GM12801 (cell line): ENCODE data around the gene RABGAP1L.

ENCODE experiments used
- TF ChIP-seq, protein P1 (sequence below): IDR thresholded peaks from one replicate; pipeline ENCODE4 v1.5.1; 2011; ENCODE audit warnings: control low read depth; ENCODE audit not compliant: insufficient read length; ENCODE audit errors: extremely low read depth

The RABGAP1L gene

DNA sequence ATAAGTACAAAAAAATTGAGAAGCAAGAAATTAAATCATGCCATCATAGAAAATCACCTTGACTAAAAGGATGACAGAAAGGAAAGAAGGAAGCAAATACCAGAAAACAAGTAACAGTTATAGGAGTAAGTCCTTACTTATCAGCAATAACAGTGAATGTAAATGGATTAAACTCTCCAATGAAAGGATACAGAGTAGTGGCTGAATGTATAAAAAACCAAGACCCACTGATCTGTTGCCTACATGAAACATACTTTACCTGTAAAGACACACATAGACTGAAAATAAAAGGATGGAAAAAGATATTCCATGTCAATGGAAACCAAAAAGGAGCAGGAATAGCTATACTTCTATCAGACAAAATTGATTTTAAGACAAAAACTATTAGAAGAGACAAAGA is 52.2 kb downstream of the RABGAP1L start:
- TF ChIP-seq, protein P1, sequence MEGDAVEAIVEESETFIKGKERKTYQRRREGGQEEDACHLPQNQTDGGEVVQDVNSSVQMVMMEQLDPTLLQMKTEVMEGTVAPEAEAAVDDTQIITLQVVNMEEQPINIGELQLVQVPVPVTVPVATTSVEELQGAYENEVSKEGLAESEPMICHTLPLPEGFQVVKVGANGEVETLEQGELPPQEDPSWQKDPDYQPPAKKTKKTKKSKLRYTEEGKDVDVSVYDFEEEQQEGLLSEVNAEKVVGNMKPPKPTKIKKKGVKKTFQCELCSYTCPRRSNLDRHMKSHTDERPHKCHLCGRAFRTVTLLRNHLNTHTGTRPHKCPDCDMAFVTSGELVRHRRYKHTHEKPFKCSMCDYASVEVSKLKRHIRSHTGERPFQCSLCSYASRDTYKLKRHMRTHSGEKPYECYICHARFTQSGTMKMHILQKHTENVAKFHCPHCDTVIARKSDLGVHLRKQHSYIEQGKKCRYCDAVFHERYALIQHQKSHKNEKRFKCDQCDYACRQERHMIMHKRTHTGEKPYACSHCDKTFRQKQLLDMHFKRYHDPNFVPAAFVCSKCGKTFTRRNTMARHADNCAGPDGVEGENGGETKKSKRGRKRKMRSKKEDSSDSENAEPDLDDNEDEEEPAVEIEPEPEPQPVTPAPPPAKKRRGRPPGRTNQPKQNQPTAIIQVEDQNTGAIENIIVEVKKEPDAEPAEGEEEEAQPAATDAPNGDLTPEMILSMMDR: no peak

DNA sequence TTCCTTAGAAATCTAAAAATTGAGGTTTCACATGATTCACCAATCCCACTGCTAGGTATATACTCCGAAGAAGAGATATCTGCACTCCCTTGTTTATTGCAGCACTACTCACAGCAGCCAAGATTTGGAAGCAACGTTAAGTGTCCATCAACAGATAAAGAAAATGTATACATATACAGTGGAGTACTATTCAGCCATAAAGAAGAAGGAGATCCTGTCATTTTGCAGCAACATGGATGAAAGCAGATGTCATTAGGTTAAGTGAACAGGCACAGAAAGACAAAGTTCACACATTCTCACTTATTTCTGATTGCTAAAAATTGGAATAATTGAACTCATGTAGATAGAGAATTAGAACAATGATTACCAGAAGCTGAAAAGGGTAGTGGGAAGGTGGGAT is 56.4 kb downstream of the RABGAP1L start:
- TF ChIP-seq, protein P1: no peak

DNA sequence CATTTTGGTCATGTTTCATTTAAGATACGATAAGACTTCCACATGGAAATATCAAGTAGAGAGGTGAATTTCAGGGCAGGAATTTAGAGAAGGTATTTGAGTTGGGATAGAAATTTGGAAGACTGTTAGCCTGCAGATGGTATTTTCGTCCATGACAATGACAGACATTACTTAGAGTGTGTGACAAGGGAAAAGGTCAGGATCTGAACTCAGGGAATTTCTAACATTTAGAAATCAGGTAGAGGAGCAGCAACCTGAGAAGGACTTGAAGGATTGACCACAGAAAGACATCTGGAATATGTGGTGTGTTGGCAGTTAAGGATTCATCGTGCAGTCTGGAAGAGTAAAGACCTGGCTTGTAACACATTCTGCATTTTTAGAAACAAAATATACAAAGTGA is 57.9 kb downstream of the RABGAP1L start:
- TF ChIP-seq, protein P1: no peak

DNA sequence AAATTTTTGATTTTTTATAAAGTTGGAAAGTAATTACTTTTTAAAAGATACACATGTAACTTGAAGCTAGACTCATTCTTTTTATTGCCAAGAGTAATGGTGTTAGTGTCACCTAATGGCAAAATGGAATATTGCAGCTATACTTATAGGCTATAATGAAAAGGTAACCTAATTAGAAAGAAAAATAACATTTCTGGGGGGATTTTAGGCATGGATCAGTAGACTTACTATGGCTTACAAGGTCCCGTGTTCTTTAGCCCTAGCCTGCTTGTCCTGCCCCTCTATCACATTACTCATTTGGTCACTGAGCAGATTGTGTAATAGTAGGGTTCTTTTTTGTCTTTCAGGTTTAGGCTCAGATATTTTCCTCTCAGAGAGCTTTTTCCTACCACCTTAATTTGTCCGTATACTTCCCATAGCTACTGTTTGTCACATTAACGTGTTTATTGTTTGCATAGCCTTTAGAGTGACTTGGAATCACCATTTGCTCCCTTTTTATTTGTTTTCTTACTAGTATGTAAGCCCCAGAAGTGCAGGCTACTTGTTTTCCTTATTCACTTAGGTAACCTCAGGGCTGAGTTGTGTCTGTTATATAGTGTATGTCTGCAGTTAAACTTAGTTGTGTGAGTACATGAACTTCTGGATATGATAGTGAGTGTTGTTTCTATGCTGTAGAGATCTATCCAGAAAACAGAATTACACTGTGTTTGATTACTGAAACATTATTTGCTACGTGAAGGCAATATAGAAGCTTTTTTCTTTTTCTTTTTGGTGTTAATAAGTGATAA is 58.7 kb downstream of the RABGAP1L start:
- TF ChIP-seq, protein P1: peak; percentile 6

DNA sequence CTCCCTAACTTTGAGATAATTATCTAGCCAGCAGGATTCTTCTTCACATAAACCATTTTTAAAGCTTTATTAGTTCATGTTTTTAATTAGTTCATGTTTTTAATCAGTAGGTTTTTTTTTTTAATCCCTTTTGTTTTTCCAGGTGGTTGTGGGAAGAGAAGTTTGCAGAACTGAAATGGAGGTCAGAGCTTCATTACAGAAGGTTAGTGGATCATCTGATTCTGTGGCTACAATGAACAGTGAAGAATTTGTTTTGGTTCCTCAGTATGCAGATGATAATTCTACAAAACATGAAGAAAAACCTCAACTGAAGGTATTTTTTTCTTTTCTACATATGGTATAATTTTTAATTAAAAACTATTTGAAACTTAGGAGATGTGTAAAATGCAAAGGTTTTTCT is 59.7 kb downstream of the RABGAP1L start:
- TF ChIP-seq, protein P1: no peak

DNA sequence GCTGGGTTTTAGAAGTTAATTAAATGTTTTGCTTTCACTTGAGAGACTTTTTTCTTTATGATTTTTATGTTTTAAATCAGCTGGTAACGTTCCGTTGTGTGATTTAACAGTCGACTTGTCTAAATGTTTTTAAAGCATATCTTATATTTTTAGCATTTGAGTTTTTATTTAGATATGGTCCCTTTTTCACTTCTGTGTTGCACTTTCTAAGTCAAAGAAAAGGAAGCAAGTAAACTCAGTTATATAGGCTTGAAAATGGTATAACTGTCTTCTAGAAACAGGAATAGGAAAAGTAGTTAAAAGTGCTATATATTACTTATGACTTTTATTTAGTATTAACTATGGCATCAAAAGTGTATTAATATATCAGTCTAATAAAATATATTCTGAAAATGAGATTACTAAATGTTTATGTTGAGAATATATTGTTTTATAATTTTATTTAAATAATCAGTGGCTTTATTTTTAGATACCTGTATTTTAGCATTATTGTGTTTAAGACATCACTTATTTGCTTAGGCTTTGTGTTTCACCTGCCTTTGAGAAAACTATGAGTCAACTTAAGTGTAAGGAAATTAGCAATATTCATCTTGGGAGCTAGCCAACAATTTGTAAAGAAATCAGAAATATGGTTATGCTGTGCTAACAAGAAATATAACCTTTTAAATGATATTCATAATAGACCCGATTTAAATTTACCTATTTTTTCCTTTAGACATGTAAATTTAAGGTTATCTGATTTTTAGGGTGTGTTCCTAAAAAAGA is 60.5 kb downstream of the RABGAP1L start:
- TF ChIP-seq, protein P1: no peak

DNA sequence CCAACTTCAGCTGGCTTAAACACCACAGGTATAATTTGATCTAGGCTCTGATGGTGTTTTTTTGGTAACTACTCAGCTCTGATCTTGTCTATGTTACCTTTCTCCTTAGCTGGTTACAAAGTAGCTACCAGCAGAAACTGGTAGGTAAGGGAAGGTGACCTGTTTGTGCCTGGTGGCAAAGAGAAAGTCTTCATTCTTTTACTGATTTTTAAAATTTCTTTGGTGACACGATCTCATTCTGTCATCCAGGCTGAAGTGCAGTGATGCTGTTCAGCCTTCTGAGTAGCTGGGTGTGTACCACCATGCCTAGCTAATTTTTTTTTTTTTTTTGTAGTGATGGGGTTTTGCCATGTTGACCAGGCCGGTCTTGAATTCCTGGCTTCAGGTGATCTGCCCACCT is 62.4 kb downstream of the RABGAP1L start:
- TF ChIP-seq, protein P1: no peak
